PFSK-1 (cell line): ENCODE results near the gene MRPS18A.

Source experiments
- FOXP2 ChIP-seq: optimal IDR thresholded peaks from 2 replicates; pipeline ENCODE3; 2011; ENCODE audit warnings: borderline replicate concordance, control low read depth, inconsistent platforms; ENCODE audit not compliant: insufficient read depth; ENCODE audit errors: extremely low read length, extremely low read depth
- POLR2AphosphoS5 ChIP-seq: IDR thresholded peaks from 2 replicates; pipeline ENCODE4 v1.6.1; 2012; ENCODE audit warnings: low read depth, mild to moderate bottlenecking, control low read depth, low read length, moderate library complexity
- REST ChIP-seq, 2 experiments: IDR thresholded peaks; 2 replicates each; pipeline versions ENCODE4 v1.6.1 to v1.8.0; 2011 to 2012; ENCODE audit warnings: low read depth in 2 of 2, low read length in 2 of 2, control low read depth in 1 of 2, inconsistent platforms in 1 of 2, mild to moderate bottlenecking in 1 of 2, moderate library complexity in 1 of 2; ENCODE audit not compliant: insufficient read depth in 1 of 2
- SIN3A ChIP-seq: IDR thresholded peaks from 2 replicates; pipeline ENCODE4 v1.6.1; 2012; ENCODE audit warnings: mild to moderate bottlenecking, low read length, moderate library complexity, borderline replicate concordance; ENCODE audit not compliant: insufficient read depth
- TAF1 ChIP-seq: IDR thresholded peaks from 2 replicates; pipeline ENCODE4 v1.6.1; 2012; ENCODE audit warnings: low read length, control low read depth, borderline replicate concordance; ENCODE audit not compliant: insufficient read depth

Gene MRPS18A

GRCh38 chr6:43630980-43631619, 56.5 kb downstream of the MRPS18A start:
- TF ChIP-seq TAF1 (no peak), SIN3A (no peak), POLR2AphosphoS5 (no peak), FOXP2 (no peak), REST (IDR thresholded peaks at IDR 0.05; ENCODE audit: insufficient read depth in 1 of 2, low read depth in 2 of 2, low read length in 2 of 2) (no peak)

- no peak for TF ChIP-seq FOXP2
- peak in 1 of 2 experiments; percentile 62; a peak in 1 of 4 replicates for TF ChIP-seq REST (IDR thresholded peaks at IDR 0.05; ENCODE audit: insufficient read depth in 1 of 2, low read depth in 2 of 2, low read length in 2 of 2)
- 0 out of 2 replicates have a peak, but pooled peaks have one; percentile 22 for TF ChIP-seq SIN3A
- peak; percentile 90 for TF ChIP-seq POLR2AphosphoS5
- peak; percentile 87; the same call in 1 of the 2 replicates for TF ChIP-seq TAF1
These were observed 57.9 kb downstream of the MRPS18A start for GRCh38 chr6:43629505-43630300.

GRCh38 chr6:43629104-43629504, 58.5 kb downstream of the MRPS18A start, which contains the start of gene GTPBP2:
GTPBP2 (minus strand) TSS chr6:43629264; CDS start chr6:43629162, 102 bp downstream.
- TF ChIP-seq REST (IDR thresholded peaks at IDR 0.05; ENCODE audit: insufficient read depth in 1 of 2, low read depth in 2 of 2, low read length in 2 of 2) (no peak), FOXP2 (peak; percentile 90), SIN3A (peak; percentile 65; the same call in 1 of the 2 replicates), POLR2AphosphoS5 (0 out of 2 replicates have a peak, but pooled peaks have one; percentile 23)

- no peak; a peak in 1 of 4 replicates for TF ChIP-seq REST (IDR thresholded peaks at IDR 0.05; ENCODE audit: insufficient read depth in 1 of 2, low read depth in 2 of 2, low read length in 2 of 2)
- TF ChIP-seq SIN3A: no peak
- peak; percentile 63; the same call in 1 of the 2 replicates for TF ChIP-seq TAF1
- TF ChIP-seq FOXP2: no peak
- no peak for TF ChIP-seq POLR2AphosphoS5
These were observed 59.0 kb downstream of the MRPS18A start for GRCh38 chr6:43628393-43629103.
